GM21723 (cell line): ENCODE measurements around the gene TMPRSS9.
"Not testable (repeated sequence)": the region's sequence is repeated elsewhere in the genome, so short reads cannot be mapped to it uniquely, and the experiment has no call there.

Source experiments
- ATAC-seq: cut with Tn5 transposase; IDR thresholded peaks from one replicate; pipeline ENCODE4 v1.9.1; 2021; ENCODE audit warnings: mild to moderate bottlenecking, moderate library complexity; ENCODE audit not compliant: unreplicated experiment

TMPRSS9 gene

GRCh38 chr19:2454962-2455850, 95.1 kb downstream of the TMPRSS9 start:
- no peak for ATAC-seq

- ATAC-seq, result peak; percentile 39
Observed at GRCh38 chr19:2455851-2456570, 95.9 kb downstream of the TMPRSS9 start.

DNA sequence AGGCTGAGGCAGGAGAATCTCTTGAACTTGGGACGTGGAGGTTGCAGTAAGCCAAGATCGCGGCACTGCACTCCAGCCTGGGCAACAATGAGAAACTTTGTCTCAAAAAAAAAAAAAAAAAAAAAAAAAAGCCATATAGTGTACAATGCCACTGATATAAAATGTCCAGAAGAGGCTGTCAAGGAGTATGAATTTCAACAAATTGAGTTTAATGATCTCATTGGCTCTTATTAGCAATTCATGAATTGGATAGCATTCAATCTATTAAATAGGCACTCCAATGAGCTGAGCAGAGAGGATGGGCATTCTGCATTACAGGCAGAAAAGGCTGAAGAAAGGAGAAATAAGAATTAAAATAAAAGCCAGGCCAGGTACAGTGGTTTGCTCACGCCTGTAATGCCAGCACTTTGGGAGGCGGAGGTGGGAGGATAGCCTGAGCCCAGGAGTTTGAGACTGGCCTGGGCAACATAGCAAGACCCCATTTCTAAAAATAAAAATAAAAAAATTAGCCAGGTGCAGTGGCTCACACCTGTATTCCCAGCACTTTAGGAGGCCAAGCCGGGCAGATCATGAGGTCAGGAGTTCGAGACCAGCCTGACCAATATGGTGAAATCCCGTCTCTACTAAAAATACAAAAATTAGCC, 97.5 kb downstream of the TMPRSS9 start:
- ATAC-seq, result no peak

DNA sequence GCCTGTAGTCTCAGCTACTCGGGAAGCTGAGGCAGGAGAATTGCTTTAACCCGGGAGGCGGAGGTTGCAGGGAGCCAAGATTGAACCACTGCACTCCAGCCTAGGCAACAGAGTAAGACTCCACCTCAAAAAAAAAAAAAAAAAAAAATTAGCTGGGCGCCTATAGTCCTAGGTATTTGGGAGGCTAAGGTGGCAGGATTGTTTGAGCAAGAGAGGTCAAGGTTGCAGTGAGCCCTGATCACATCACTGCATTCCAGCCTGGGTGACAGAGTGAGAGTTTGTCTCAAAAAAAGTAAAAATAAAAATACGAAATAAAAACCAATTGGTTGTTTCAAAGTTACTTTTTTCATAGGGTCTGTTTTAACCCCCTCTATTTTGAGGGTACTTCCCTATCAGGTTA, 98.0 kb downstream of the TMPRSS9 start:
- ATAC-seq, result no peak

- ATAC-seq, result not testable (repeated sequence)
Observed at GRCh38 chr19:2458776-2459175, 98.7 kb downstream of the TMPRSS9 start.

DNA sequence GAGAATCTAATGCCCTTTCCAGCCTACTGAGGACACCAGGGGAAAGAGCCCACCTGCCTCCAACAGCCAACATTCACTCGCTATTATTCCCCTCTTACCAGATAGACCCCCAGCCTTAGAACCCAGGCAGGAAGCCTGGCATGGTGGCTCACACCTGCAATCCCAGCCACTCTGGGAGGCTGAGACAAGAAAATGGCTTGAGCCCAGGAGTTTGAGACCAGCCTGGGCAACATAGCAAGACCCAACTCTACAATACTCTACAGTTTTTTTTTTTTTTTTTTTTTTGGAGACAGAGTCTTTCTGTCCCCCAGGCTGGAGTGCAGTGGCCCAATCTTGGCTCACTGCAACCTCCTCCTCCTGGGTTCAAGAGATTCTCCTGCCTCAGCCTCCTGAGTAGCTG, 100.2 kb downstream of the TMPRSS9 start:
- no peak for ATAC-seq

GRCh38 chr19:2461751-2462634, 101.9 kb downstream of the TMPRSS9 start:
- no peak for ATAC-seq

GRCh38 chr19:2462635-2463421, 102.8 kb downstream of the TMPRSS9 start:
- ATAC-seq, result no peak

GRCh38 chr19:2463694-2464093, 103.6 kb downstream of the TMPRSS9 start:
- ATAC-seq, result not testable (repeated sequence)

GRCh38 chr19:2464389-2464788, 104.3 kb downstream of the TMPRSS9 start:
- no peak for ATAC-seq

- ATAC-seq, result no peak
Observed at GRCh38 chr19:2468596-2468995, 108.5 kb downstream of the TMPRSS9 start.

DNA sequence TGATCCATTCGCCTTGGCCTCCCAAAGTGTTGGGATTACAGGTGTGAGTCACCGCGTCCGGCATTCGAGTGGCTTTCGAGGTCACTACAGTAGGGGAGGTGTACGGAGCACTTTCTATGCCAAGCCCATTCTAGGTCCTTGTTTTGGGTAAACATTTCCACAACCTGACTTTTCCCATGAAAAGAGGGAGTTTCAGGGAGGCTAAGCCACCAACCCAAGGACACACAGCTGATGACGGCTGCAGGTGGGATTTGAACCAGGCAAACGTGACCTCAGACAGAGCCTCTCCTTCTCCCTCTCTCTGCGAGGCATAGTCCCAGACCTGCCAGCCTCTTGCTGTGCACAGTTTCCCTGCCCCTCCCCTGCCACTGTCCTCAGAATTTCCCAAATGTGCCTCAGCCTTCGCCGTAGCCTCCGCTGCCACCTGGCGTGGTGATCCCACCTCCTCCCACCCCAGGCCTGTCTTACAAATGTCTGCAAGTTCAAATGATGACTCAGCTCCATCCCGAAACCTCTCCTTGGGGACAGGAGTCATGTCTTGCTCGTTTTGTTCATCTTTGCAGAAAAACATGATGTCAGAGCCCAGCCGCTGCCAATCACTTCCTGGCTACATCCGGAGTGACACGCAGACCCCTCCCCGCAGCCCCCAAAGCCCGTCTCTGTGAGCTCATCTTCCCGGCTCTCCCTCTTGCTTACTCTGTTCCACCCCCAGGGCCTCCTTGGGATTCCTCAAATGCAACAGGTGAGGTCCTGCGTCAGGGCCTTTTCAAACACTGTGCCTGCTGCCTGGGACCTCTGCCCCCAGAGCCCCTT, 109.2 kb downstream of the TMPRSS9 start:
- no peak for ATAC-seq

- not testable (repeated sequence) for ATAC-seq
Observed at GRCh38 chr19:2469915-2470200, 109.8 kb downstream of the TMPRSS9 start.

GRCh38 chr19:2474232-2475017, 114.4 kb downstream of the TMPRSS9 start:
- ATAC-seq, result no peak

GRCh38 chr19:2475018-2475701, 115.1 kb downstream of the TMPRSS9 start:
- ATAC-seq, result no peak
